Gastrocnemius medialis (tissue), 4 donors: ENCODE measurements around the gene CACNA1S.

Experiments
- POLR2A ChIP-seq, 2 donors: fragments of 450-650 bp; IDR thresholded peaks; one replicate each; pipeline ENCODE4 v1.6.1; 2017; ENCODE audit warnings: antibody characterized with exemption in 2 of 2, mild to moderate bottlenecking in 2 of 2, moderate library complexity in 2 of 2
- TF ChIP-seq, protein P1 (sequence below), 5 experiments: fragments of 450-650 bp in 3 of 5; fragments of 200-600 bp in 2 of 5; sonication (generic) in 2 of 5; IDR thresholded peaks in 4 of 5; conservative IDR thresholded peaks in 1 of 5; 1 replicate in 4 of 5; 2 replicates in 1 of 5; pipeline ENCODE4 v1.5.1; 2016 to 2019; ENCODE audit warnings: antibody characterized with exemption in 5 of 5, mild to moderate bottlenecking in 3 of 5, moderate library complexity in 3 of 5

DNA sequence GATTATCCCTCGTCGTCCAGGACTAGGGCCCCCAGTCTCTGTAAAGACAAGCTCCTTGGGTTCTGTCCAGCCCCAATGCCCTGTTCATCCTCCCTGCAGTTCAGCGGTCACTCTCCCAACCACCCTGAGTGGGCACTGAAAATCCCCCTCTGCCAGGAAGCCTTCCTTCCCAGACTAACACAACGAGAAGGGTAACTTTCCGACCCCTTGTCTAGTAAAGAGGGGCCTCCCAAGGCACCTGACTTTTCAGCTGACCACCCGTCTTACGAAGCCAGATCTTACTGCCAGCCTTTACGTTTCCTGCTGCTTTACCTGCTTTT lies 28.7 kb upstream of the CACNA1S start:
- TF ChIP-seq POLR2A (IDR thresholded peaks at IDR 0.05) = no peak
- TF ChIP-seq, protein P1, sequence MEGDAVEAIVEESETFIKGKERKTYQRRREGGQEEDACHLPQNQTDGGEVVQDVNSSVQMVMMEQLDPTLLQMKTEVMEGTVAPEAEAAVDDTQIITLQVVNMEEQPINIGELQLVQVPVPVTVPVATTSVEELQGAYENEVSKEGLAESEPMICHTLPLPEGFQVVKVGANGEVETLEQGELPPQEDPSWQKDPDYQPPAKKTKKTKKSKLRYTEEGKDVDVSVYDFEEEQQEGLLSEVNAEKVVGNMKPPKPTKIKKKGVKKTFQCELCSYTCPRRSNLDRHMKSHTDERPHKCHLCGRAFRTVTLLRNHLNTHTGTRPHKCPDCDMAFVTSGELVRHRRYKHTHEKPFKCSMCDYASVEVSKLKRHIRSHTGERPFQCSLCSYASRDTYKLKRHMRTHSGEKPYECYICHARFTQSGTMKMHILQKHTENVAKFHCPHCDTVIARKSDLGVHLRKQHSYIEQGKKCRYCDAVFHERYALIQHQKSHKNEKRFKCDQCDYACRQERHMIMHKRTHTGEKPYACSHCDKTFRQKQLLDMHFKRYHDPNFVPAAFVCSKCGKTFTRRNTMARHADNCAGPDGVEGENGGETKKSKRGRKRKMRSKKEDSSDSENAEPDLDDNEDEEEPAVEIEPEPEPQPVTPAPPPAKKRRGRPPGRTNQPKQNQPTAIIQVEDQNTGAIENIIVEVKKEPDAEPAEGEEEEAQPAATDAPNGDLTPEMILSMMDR (IDR thresholded peaks at IDR 0.05 in 4 of 5, conservative IDR thresholded peaks at IDR 0.05 in 1 of 5) = no peak
